Uterus (tissue), 2 donors: Measurements from ENCODE around the gene SEMA4G.

Experiments
- CTCF ChIP-seq, 4 experiments: fragments of 200-600 bp in 2 of 4; fragments of 450-650 bp in 2 of 4; sonication (generic) in 2 of 4; IDR thresholded peaks; one replicate each; pipeline ENCODE4 v1.5.1; 2016 to 2019; ENCODE audit warnings: antibody characterized with exemption in 4 of 4, mild to moderate bottlenecking in 2 of 4, moderate library complexity in 1 of 4
- POLR2A ChIP-seq, 2 donors: fragments of 450-650 bp; IDR thresholded peaks; one replicate each; pipeline ENCODE4 v1.6.1; 2016; ENCODE audit warnings: antibody characterized with exemption in 2 of 2, mild to moderate bottlenecking in 1 of 2, moderate library complexity in 1 of 2

DNA sequence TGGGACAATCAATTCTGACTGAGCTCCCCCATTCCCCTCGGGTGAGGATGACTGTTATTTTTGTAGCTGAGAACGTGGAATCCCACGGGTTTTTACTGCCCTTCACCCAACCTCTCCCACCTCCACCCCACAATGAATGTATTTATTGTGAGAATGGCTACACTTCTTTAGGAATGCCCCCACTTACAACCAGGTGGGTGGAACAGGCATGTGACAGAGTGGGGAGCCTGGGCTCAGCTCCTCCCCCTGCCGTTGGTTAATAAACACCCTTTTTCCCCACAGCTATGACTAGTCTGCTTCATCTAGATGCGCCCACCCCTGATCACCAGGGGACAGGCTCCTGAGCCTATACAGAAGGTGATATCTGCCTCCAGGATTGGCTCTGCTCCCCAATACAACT is 16.0 kb downstream of the SEMA4G start:
- TF ChIP-seq CTCF (IDR thresholded peaks at IDR 0.05) = no peak
- TF ChIP-seq POLR2A (IDR thresholded peaks at IDR 0.05) = no peak
